Measurements from ENCODE around the gene HPSE2.
"Not testable (repeated sequence)": the region's sequence is repeated elsewhere in the genome, so short reads cannot be mapped to it uniquely, and the experiment has no call there.

The HPSE2 gene

GRCh38 chr10:98910048-98910447, 325.6 kb downstream of the HPSE2 start:
- Mint-ChIP-seq H3K4me1 (ENCODE audit: low read depth) (no peaks in the 10 kb centered on the region), H3K36me3 (ENCODE audit: low read depth) (no peaks in the 10 kb centered on the region), H3K27me3 (ENCODE audit: low read depth) (no peaks in the 10 kb centered on the region), H3K9me3 (no peaks in the 10 kb centered on the region), H3K27ac (no peak overlapping the region), H3K4me3 (no peak overlapping the region)
- no peak for DNase-seq (ENCODE audit: low spot score)

- no peaks in the 10 kb centered on the region for H3K36me3 Mint-ChIP-seq (ENCODE audit: low read depth)
- H3K27me3 Mint-ChIP-seq (ENCODE audit: low read depth), result no peaks in the 10 kb centered on the region
- no peak overlapping the region for H3K4me3 Mint-ChIP-seq
- H3K27ac Mint-ChIP-seq, result no peak overlapping the region
- DNase-seq (ENCODE audit: low spot score), result no peak
- H3K9me3 Mint-ChIP-seq, result no peaks in the 10 kb centered on the region
- H3K4me1 Mint-ChIP-seq (ENCODE audit: low read depth), result no peaks in the 10 kb centered on the region
These were observed 326.8 kb downstream of the HPSE2 start for GRCh38 chr10:98908868-98909267.

GRCh38 chr10:98908247-98908646, 327.4 kb downstream of the HPSE2 start:
- not testable (repeated sequence) for H3K36me3 Mint-ChIP-seq (ENCODE audit: low read depth); H3K4me1 Mint-ChIP-seq (ENCODE audit: low read depth); H3K4me3 Mint-ChIP-seq; H3K27me3 Mint-ChIP-seq (ENCODE audit: low read depth); DNase-seq (ENCODE audit: low spot score); H3K9me3 Mint-ChIP-seq; H3K27ac Mint-ChIP-seq

- H3K4me1 Mint-ChIP-seq (ENCODE audit: low read depth), result no peaks in the 10 kb centered on the region
- no peaks in the 10 kb centered on the region for H3K27me3 Mint-ChIP-seq (ENCODE audit: low read depth)
- no peak overlapping the region for H3K27ac Mint-ChIP-seq
- DNase-seq (ENCODE audit: low spot score), result no peak
- H3K4me3 Mint-ChIP-seq, result no peak overlapping the region
- H3K9me3 Mint-ChIP-seq, result no peaks in the 10 kb centered on the region
- H3K36me3 Mint-ChIP-seq (ENCODE audit: low read depth), result no peaks in the 10 kb centered on the region
These were observed 334.1 kb downstream of the HPSE2 start for GRCh38 chr10:98901441-98902110.

GRCh38 chr10:98899018-98899417, 336.6 kb downstream of the HPSE2 start:
- Mint-ChIP-seq H3K9me3 (peaks cover 4% of the 10 kb centered on the region), H3K27ac (no peak overlapping the region), H3K27me3 (ENCODE audit: low read depth) (no peaks in the 10 kb centered on the region), H3K4me3 (no peak overlapping the region), H3K36me3 (ENCODE audit: low read depth) (no peaks in the 10 kb centered on the region), H3K4me1 (ENCODE audit: low read depth) (no peaks in the 10 kb centered on the region)
- no peak for DNase-seq (ENCODE audit: low spot score)

- H3K27ac Mint-ChIP-seq, result no peak overlapping the region
- no peak for DNase-seq (ENCODE audit: low spot score)
- peaks cover 4% of the 10 kb centered on the region for H3K9me3 Mint-ChIP-seq
- no peaks in the 10 kb centered on the region for H3K4me1 Mint-ChIP-seq (ENCODE audit: low read depth)
- H3K4me3 Mint-ChIP-seq, result no peak overlapping the region
- no peaks in the 10 kb centered on the region for H3K36me3 Mint-ChIP-seq (ENCODE audit: low read depth)
- H3K27me3 Mint-ChIP-seq (ENCODE audit: low read depth), result no peaks in the 10 kb centered on the region
These were observed 343.1 kb downstream of the HPSE2 start for GRCh38 chr10:98892523-98892922.

- Mint-ChIP-seq H3K27ac (no peak overlapping the region), H3K36me3 (ENCODE audit: low read depth) (no peaks in the 10 kb centered on the region), H3K4me1 (ENCODE audit: low read depth) (no peaks in the 10 kb centered on the region), H3K27me3 (ENCODE audit: low read depth) (no peaks in the 10 kb centered on the region), H3K4me3 (no peak overlapping the region), H3K9me3 (no peaks in the 10 kb centered on the region)
- DNase-seq (ENCODE audit: low spot score), result no peak
These were observed 349.0 kb downstream of the HPSE2 start for GRCh38 chr10:98886686-98887085.

- no peak for DNase-seq (ENCODE audit: low spot score)
- Mint-ChIP-seq H3K4me1 (ENCODE audit: low read depth) (no peaks in the 10 kb centered on the region), H3K36me3 (ENCODE audit: low read depth) (no peaks in the 10 kb centered on the region), H3K27ac (no peak overlapping the region), H3K27me3 (ENCODE audit: low read depth) (no peaks in the 10 kb centered on the region), H3K4me3 (no peak overlapping the region), H3K9me3 (no peaks in the 10 kb centered on the region)
These were observed 350.3 kb downstream of the HPSE2 start for GRCh38 chr10:98885378-98885777.

- no peaks in the 10 kb centered on the region for H3K36me3 Mint-ChIP-seq (ENCODE audit: low read depth)
- H3K27ac Mint-ChIP-seq, result no peak overlapping the region
- no peaks in the 10 kb centered on the region for H3K9me3 Mint-ChIP-seq
- H3K27me3 Mint-ChIP-seq (ENCODE audit: low read depth), result no peaks in the 10 kb centered on the region
- H3K4me3 Mint-ChIP-seq, result no peak overlapping the region
- no peaks in the 10 kb centered on the region for H3K4me1 Mint-ChIP-seq (ENCODE audit: low read depth)
- no peak for DNase-seq (ENCODE audit: low spot score)
These were observed 353.9 kb downstream of the HPSE2 start for GRCh38 chr10:98881789-98882188.

GRCh38 chr10:98880971-98881370, 354.7 kb downstream of the HPSE2 start:
- Mint-ChIP-seq H3K4me1 (ENCODE audit: low read depth) (no peaks in the 10 kb centered on the region), H3K36me3 (ENCODE audit: low read depth) (no peaks in the 10 kb centered on the region), H3K27ac (no peak overlapping the region), H3K4me3 (no peak overlapping the region), H3K27me3 (ENCODE audit: low read depth) (no peaks in the 10 kb centered on the region), H3K9me3 (no peaks in the 10 kb centered on the region)
- no peak for DNase-seq (ENCODE audit: low spot score)

GRCh38 chr10:98878921-98879320, 356.7 kb downstream of the HPSE2 start:
- no peak overlapping the region for H3K4me3 Mint-ChIP-seq
- no peaks in the 10 kb centered on the region for H3K36me3 Mint-ChIP-seq (ENCODE audit: low read depth)
- no peak overlapping the region for H3K27ac Mint-ChIP-seq
- H3K9me3 Mint-ChIP-seq, result no peaks in the 10 kb centered on the region
- no peak for DNase-seq (ENCODE audit: low spot score)
- no peaks in the 10 kb centered on the region for H3K27me3 Mint-ChIP-seq (ENCODE audit: low read depth)
- H3K4me1 Mint-ChIP-seq (ENCODE audit: low read depth), result no peaks in the 10 kb centered on the region

GRCh38 chr10:98878418-98878817, 357.2 kb downstream of the HPSE2 start:
- H3K27ac Mint-ChIP-seq, result no peak overlapping the region
- no peaks in the 10 kb centered on the region for H3K36me3 Mint-ChIP-seq (ENCODE audit: low read depth)
- H3K4me1 Mint-ChIP-seq (ENCODE audit: low read depth), result no peaks in the 10 kb centered on the region
- no peaks in the 10 kb centered on the region for H3K9me3 Mint-ChIP-seq
- no peak overlapping the region for H3K4me3 Mint-ChIP-seq
- H3K27me3 Mint-ChIP-seq (ENCODE audit: low read depth), result no peaks in the 10 kb centered on the region
- DNase-seq (ENCODE audit: low spot score), result no peak

- no peak for DNase-seq (ENCODE audit: low spot score)
- no peak overlapping the region for H3K27ac Mint-ChIP-seq
- no peaks in the 10 kb centered on the region for H3K4me1 Mint-ChIP-seq (ENCODE audit: low read depth)
- no peaks in the 10 kb centered on the region for H3K27me3 Mint-ChIP-seq (ENCODE audit: low read depth)
- no peak overlapping the region for H3K4me3 Mint-ChIP-seq
- no peaks in the 10 kb centered on the region for H3K9me3 Mint-ChIP-seq
- H3K36me3 Mint-ChIP-seq (ENCODE audit: low read depth), result no peaks in the 10 kb centered on the region
These were observed 373.7 kb downstream of the HPSE2 start for GRCh38 chr10:98861962-98862361.

GRCh38 chr10:98858525-98858924, 377.1 kb downstream of the HPSE2 start:
- H3K27me3 Mint-ChIP-seq (ENCODE audit: low read depth), result no peaks in the 10 kb centered on the region
- H3K4me1 Mint-ChIP-seq (ENCODE audit: low read depth), result no peaks in the 10 kb centered on the region
- H3K27ac Mint-ChIP-seq, result no peak overlapping the region
- no peak for DNase-seq (ENCODE audit: low spot score)
- no peak overlapping the region for H3K4me3 Mint-ChIP-seq
- H3K36me3 Mint-ChIP-seq (ENCODE audit: low read depth), result no peaks in the 10 kb centered on the region
- no peaks in the 10 kb centered on the region for H3K9me3 Mint-ChIP-seq
